Activated T-helper 2 cell treated with anti-CD3 and anti-CD28 coated beads, Interferon-gamma antibody, Interleukin-2, Interleukin-4, amounts not matched to agents 10 μg/mL and 5 μg/mL and 100 μg/mL, durations not matched to agents 14 hours and 24 hours and 36 hours (primary cell): ENCODE data around the gene BHMT2. TPM values are rescaled to one million over a fixed set of nuclear protein-coding genes. Genes with fewer than 3 reads are reported as not detected.

Experiments
- DNase-seq: peaks from one replicate; pipeline ENCODE4 v3.0.0; 2021; ENCODE audit warnings: low spot score
- H3K27ac Mint-ChIP-seq: one replicate; pipeline ENCODE4 v1.8.0; 2021; ENCODE audit warnings: mixed read lengths
- H3K27me3 Mint-ChIP-seq: one replicate; pipeline ENCODE4 v1.8.0; 2021; ENCODE audit warnings: low read depth, mixed read lengths
- H3K36me3 Mint-ChIP-seq: one replicate; pipeline ENCODE4 v1.8.0; 2021; ENCODE audit warnings: low read depth, mixed read lengths
- H3K4me1 Mint-ChIP-seq: one replicate; pipeline ENCODE4 v1.8.0; 2021; ENCODE audit warnings: low read depth, mixed read lengths
- H3K4me3 Mint-ChIP-seq: one replicate; pipeline ENCODE4 v1.8.0; 2021; ENCODE audit warnings: low read depth, mild to moderate bottlenecking, moderate library complexity, mixed read lengths
- H3K9me3 Mint-ChIP-seq: one replicate; pipeline ENCODE4 v1.8.0; 2021; ENCODE audit warnings: mixed read lengths
- intact Hi-C: fragments of 100-400 bp; cut with micrococcal nuclease; formaldehyde crosslinking; loops from one replicate; pipeline ENCODE4 v1.15.1; 2023
- total RNA-seq: library from RNA; stranded (reverse); gene quantifications from 2 replicates; pipeline ENCODE4 v1.2.3, GENCODE V29; 2022

Gene BHMT2
- total RNA-seq, 1 donor from 2014 or later, result not detected

GRCh38 chr5:79077680-79078365 lies 8.3 kb downstream of the BHMT2 start:
- H3K27ac Mint-ChIP-seq, result no peak overlapping the region
- no peaks in the 10 kb centered on the region for H3K36me3 Mint-ChIP-seq
- peaks cover 11% of the 10 kb centered on the region for H3K27me3 Mint-ChIP-seq
- peaks cover 9% of the 10 kb centered on the region for H3K4me1 Mint-ChIP-seq
- H3K4me3 Mint-ChIP-seq, result no peak overlapping the region
- DNase-seq, result no peak
- intact Hi-C loops, result no loop called here
- no peaks in the 10 kb centered on the region for H3K9me3 Mint-ChIP-seq

- DNase-seq, result no peak
- Mint-ChIP-seq H3K9me3 (no peaks in the 10 kb centered on the region), H3K27me3 (peaks cover 8% of the 10 kb centered on the region), H3K4me3 (no peak overlapping the region), H3K36me3 (no peaks in the 10 kb centered on the region), H3K27ac (no peak overlapping the region), H3K4me1 (peaks cover 6% of the 10 kb centered on the region)
- intact Hi-C loops, result no loop called here
These were observed 11.2 kb downstream of the BHMT2 start for GRCh38 chr5:79080804-79081203.

- no peak overlapping the region for H3K27ac Mint-ChIP-seq
- H3K27me3 Mint-ChIP-seq, result peaks cover 8% of the 10 kb centered on the region
- H3K9me3 Mint-ChIP-seq, result no peaks in the 10 kb centered on the region
- H3K4me3 Mint-ChIP-seq, result no peak overlapping the region
- H3K4me1 Mint-ChIP-seq, result peaks cover 6% of the 10 kb centered on the region
- DNase-seq, result no peak
- H3K36me3 Mint-ChIP-seq, result no peaks in the 10 kb centered on the region
- intact Hi-C loops, result no loop called here
These were observed 12.2 kb downstream of the BHMT2 start for GRCh38 chr5:79081779-79082178.

GRCh38 chr5:79086116-79086515 lies 16.5 kb downstream of the BHMT2 start:
- no peak for DNase-seq
- Mint-ChIP-seq H3K9me3 (no peaks in the 10 kb centered on the region), H3K27me3 (peaks cover 9% of the 10 kb centered on the region), H3K27ac (no peak overlapping the region), H3K4me3 (no peak overlapping the region), H3K4me1 (no peaks in the 10 kb centered on the region), H3K36me3 (no peaks in the 10 kb centered on the region)
- intact Hi-C loops, result no loop called here

GRCh38 chr5:79088507-79088906 lies 18.9 kb downstream of the BHMT2 start:
- intact Hi-C loops, result no loop called here
- no peak overlapping the region for H3K4me3 Mint-ChIP-seq
- no peak overlapping the region for H3K27ac Mint-ChIP-seq
- no peak for DNase-seq
- H3K27me3 Mint-ChIP-seq, result peaks cover 7% of the 10 kb centered on the region
- no peaks in the 10 kb centered on the region for H3K9me3 Mint-ChIP-seq
- no peaks in the 10 kb centered on the region for H3K36me3 Mint-ChIP-seq
- H3K4me1 Mint-ChIP-seq, result no peaks in the 10 kb centered on the region

- DNase-seq, result no peak
- H3K4me1 Mint-ChIP-seq, result no peaks in the 10 kb centered on the region
- H3K27me3 Mint-ChIP-seq, result peaks cover 7% of the 10 kb centered on the region
- no peak overlapping the region for H3K4me3 Mint-ChIP-seq
- H3K27ac Mint-ChIP-seq, result no peak overlapping the region
- no peaks in the 10 kb centered on the region for H3K9me3 Mint-ChIP-seq
- intact Hi-C loops, result no loop called here
- no peaks in the 10 kb centered on the region for H3K36me3 Mint-ChIP-seq
These were observed 21.5 kb downstream of the BHMT2 start for GRCh38 chr5:79091064-79091463.

GRCh38 chr5:79093762-79094161 lies 24.2 kb downstream of the BHMT2 start:
- Mint-ChIP-seq H3K4me1 (no peaks in the 10 kb centered on the region), H3K27me3 (peaks cover 5% of the 10 kb centered on the region), H3K9me3 (no peaks in the 10 kb centered on the region), H3K36me3 (no peaks in the 10 kb centered on the region), H3K4me3 (no peak overlapping the region), H3K27ac (no peak overlapping the region)
- intact Hi-C loops, result no loop called here
- no peak for DNase-seq

GRCh38 chr5:79105868-79106267 lies 36.3 kb downstream of the BHMT2 start:
- no peaks in the 10 kb centered on the region for H3K36me3 Mint-ChIP-seq
- H3K4me3 Mint-ChIP-seq, result no peak overlapping the region
- no peak overlapping the region for H3K27ac Mint-ChIP-seq
- DNase-seq, result no peak
- no peaks in the 10 kb centered on the region for H3K9me3 Mint-ChIP-seq
- peaks cover 3% of the 10 kb centered on the region for H3K4me1 Mint-ChIP-seq
- peaks cover 44% of the 10 kb centered on the region for H3K27me3 Mint-ChIP-seq
- intact Hi-C loops, result no loop called here

- DNase-seq, result no peak
- Mint-ChIP-seq H3K4me3 (no peak overlapping the region), H3K9me3 (no peaks in the 10 kb centered on the region), H3K36me3 (no peaks in the 10 kb centered on the region), H3K4me1 (peaks cover 3% of the 10 kb centered on the region), H3K27ac (no peak overlapping the region), H3K27me3 (peaks cover 57% of the 10 kb centered on the region)
- intact Hi-C loops, result no loop called here
These were observed 37.6 kb downstream of the BHMT2 start for GRCh38 chr5:79107020-79107796.

GRCh38 chr5:79108086-79108485 lies 38.5 kb downstream of the BHMT2 start:
- no peak overlapping the region for H3K4me3 Mint-ChIP-seq
- no peak overlapping the region for H3K27ac Mint-ChIP-seq
- no peaks in the 10 kb centered on the region for H3K9me3 Mint-ChIP-seq
- peaks cover 3% of the 10 kb centered on the region for H3K4me1 Mint-ChIP-seq
- DNase-seq, result no peak
- intact Hi-C loops, result no loop called here
- H3K27me3 Mint-ChIP-seq, result peaks cover 66% of the 10 kb centered on the region
- no peaks in the 10 kb centered on the region for H3K36me3 Mint-ChIP-seq

- Mint-ChIP-seq H3K36me3 (no peaks in the 10 kb centered on the region), H3K4me1 (peaks cover 3% of the 10 kb centered on the region), H3K27me3 (peaks cover 71% of the 10 kb centered on the region), H3K27ac (no peak overlapping the region), H3K9me3 (no peaks in the 10 kb centered on the region), H3K4me3 (no peak overlapping the region)
- intact Hi-C loops, result no loop called here
- DNase-seq, result no peak
These were observed 39.2 kb downstream of the BHMT2 start for GRCh38 chr5:79108792-79109191.

- H3K36me3 Mint-ChIP-seq, result no peaks in the 10 kb centered on the region
- DNase-seq, result no peak
- H3K27me3 Mint-ChIP-seq, result peaks cover 71% of the 10 kb centered on the region
- H3K4me1 Mint-ChIP-seq, result peaks cover 3% of the 10 kb centered on the region
- H3K27ac Mint-ChIP-seq, result no peak overlapping the region
- H3K4me3 Mint-ChIP-seq, result no peak overlapping the region
- no peaks in the 10 kb centered on the region for H3K9me3 Mint-ChIP-seq
- intact Hi-C loops, result loop anchor here (1.0 kb wide), 1 partner anchor 89 kb away; no protein-coding TSS in a partner anchor
These were observed 40.2 kb downstream of the BHMT2 start for GRCh38 chr5:79109527-79110492.
